ENCODE results near the gene NCOA5.

Gene NCOA5

GRCh38 chr20:46011631-46012482, 77.9 kb downstream of the NCOA5 start:
- DNase-seq = no peak
